KBM-7 (cell line): ENCODE measurements around the gene TRAPPC5.
A peak's percentile ranks its signal among the peaks of the same experiment; 100 is the strongest.

Experiments
- DNase-seq: peaks from one replicate; pipeline ENCODE4 v3.0.0-alpha.2; 2015
- in situ Hi-C: fragments of 300-500 bp; cut with MboI; formaldehyde crosslinking; loops from 2 replicates; pipeline ENCODE4 v1.14.3; 2020; ENCODE audit warnings: low sequenced_read_pairs, low pct_unique_long_range_greater_than_20kb, mixed read lengths

Gene TRAPPC5

GRCh38 chr19:7694499-7694898 lies 13.9 kb downstream of the TRAPPC5 start:
- in situ Hi-C loops = no loop called here
- DNase-seq = no peak

DNA sequence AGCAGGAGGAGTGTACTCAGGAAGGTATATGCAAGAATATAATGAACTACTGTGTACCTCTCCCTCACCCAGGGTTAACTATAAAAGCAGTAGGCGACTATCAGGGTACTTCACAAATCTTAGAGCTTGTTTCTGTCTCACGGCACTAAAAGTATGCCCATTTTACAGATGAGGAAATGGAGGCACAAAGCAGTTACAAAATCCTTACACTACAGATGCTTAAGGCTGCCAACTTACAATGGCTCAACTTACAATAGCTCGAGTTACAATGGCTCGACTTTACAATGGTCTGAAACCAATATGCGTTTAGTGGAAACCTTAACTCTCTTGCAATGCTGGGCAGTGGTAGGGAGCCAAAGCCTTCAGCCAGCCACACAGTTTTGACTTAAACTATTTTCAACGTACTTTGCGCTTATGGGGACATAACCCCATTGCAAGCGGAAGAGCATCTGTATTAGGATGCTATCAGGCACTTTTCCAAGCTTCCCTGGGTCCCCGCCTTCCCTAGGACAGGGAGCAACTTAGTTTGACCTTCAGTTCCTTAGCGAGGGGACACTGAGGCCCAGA lies 17.2 kb downstream of the TRAPPC5 start:
- in situ Hi-C loops = no loop called here
- DNase-seq = no peak

DNA sequence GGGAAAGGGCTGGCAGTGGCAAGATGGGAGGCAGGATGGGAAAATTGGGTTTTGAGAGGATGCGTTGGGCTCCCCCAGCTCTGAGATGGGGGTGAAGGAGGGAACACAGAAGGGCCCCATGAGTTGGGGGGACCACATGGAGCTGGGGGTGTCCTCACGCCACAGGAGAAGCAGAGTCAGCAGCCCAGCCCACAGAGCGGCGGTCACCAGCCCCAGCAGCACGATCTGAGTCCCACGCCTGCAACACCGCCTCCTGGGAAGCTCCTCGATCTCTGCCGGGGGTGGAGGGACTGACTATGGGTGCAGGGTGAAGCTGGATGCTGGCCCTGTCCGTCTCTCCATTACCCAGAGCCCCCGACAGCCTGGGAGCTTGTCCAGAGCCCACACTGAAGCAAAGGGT lies 17.9 kb downstream of the TRAPPC5 start:
- DNase-seq = no peak
- in situ Hi-C loops = no loop called here

DNA sequence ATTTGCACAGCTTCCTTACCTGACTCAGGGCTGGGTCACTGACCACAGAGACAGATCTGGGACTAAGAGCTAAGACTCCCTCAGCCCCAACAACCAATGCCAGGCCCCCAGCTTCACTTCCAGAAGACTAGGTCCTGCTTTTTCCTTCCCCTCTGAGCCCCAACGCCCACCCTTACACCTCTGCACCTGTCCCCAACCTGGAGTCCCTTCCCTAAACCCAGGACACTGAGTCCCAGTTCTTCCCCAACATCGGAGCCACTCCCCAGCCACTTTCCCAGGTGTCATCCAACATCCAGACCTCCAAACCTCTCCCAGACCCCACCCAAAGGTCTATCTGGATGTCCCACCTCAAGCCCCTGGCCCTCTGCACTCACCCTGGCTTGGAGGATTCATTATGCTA lies 18.4 kb downstream of the TRAPPC5 start:
- in situ Hi-C loops = no loop called here
- no peak for DNase-seq

- in situ Hi-C loops = no loop called here
- peak; percentile 24 for DNase-seq
These were observed 19.1 kb downstream of the TRAPPC5 start for GRCh38 chr19:7699417-7700401.

DNA sequence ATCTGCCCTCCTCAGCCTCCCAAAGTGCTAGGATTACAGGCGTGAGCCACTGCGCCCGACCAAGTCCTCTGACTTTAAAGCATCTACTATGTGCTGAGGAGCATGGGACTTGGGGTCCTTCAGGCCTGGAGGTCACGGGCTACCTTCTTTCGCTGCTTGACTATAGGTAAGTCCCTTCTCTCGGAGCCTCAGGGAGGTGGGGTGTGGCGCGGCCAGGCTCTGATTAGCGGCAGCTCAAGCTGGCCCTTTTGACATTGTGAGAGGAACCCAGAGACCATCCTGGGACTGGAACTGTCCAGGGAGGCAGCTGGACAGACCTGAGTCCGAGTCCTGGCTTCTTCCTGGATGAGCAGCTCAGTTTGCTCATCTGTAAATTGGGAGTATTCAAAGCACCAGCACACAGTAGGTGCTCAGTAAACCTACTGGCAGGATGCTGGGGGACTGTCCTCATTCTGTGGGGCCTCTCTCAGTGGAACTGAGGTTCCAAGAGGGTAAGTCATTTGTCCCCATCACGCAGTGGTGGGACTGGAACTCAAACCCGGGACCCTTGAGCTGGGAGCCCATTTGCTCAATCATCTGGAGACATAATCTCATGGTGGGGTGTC lies 20.5 kb downstream of the TRAPPC5 start:
- DNase-seq = no peak
- in situ Hi-C loops = no loop called here

GRCh38 chr19:7701654-7702457 lies 21.2 kb downstream of the TRAPPC5 start, which contains the start of gene FCER2:
Gene FCER2 (minus strand): TSS chr19:7702131. CDS start chr19:7699760, 2,371 bp downstream.
- DNase-seq = no peak
- in situ Hi-C loops = no loop called here

GRCh38 chr19:7703332-7703731 lies 22.7 kb downstream of the TRAPPC5 start:
- in situ Hi-C loops = no loop called here
- no peak for DNase-seq

GRCh38 chr19:7704280-7705060 lies 23.8 kb downstream of the TRAPPC5 start:
- in situ Hi-C loops = no loop called here
- no peak for DNase-seq

- in situ Hi-C loops = no loop called here
- peak; percentile 25 for DNase-seq
These were observed 25.0 kb downstream of the TRAPPC5 start for GRCh38 chr19:7705387-7706187.

- DNase-seq = no peak
- in situ Hi-C loops = no loop called here
These were observed 25.7 kb downstream of the TRAPPC5 start for GRCh38 chr19:7706188-7706954.

DNA sequence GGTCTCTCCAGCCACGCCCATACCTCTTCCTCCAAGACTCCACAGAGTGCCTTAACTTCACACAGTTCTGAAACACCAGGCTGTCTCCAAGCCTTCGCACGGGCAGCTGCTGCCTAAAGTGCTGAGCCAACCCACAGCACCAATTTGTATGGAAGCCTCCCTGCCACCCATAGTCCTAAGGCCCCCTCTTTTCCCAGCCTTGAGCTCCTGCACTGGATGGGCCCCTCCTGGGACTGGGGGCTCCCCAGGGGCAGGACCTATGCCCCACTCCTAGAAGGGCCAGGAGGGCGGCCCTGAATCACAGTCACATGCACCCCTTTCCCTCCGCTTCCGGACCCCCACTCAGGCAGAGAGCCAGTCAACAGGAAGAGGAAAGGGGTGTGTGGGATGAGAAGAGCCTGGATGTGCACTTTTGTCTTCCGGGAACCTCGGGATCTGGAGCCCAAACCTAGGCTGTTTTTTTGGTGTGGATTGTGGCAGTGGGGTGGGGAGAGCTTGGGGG lies 26.4 kb downstream of the TRAPPC5 start:
- in situ Hi-C loops = no loop called here
- DNase-seq = no peak

- DNase-seq = no peak
- in situ Hi-C loops = no loop called here
These were observed 29.4 kb downstream of the TRAPPC5 start for GRCh38 chr19:7709932-7710460.

DNA sequence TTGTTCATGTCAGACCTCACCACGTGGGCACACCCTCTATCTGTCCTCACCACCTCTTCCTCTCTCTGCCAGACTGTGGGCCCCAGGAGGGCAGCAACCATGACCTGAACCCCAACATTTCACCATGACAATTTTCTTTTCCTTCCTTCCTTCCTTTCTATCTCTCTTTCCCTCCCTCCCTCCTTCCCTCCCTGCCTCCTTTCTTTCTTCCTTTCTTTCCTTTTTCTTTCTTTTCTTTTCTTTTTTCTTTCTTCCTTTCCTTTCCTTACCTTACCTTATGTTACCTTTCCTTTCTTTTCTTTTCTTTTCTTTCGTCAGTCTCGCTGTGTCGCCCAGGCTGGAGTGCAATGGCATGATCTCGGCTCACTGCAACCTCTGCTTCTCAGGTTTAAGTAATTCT lies 30.0 kb downstream of the TRAPPC5 start:
- DNase-seq = no peak
- in situ Hi-C loops = no loop called here

- in situ Hi-C loops = no loop called here
- DNase-seq = no peak
These were observed 35.0 kb downstream of the TRAPPC5 start for GRCh38 chr19:7715671-7716070.

DNA sequence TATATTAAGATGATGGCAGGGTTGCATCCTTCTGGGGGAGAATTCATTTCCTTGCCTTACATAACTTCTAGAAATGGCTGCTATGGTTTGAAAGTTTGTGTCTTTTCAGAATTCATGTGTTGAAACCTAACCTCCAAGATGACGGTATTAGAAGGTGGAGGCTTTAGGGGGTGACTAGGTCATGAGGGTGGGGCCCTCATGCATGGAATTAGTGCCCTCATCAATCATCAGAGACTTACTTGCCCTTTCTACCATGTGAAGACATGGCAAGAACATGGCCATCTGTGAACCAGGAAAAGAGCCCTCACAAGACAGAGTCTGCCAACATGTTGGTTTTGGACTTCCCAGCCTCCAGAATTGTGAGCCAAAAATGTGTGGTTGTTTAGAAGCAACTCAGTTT lies 36.1 kb downstream of the TRAPPC5 start:
- DNase-seq = no peak
- in situ Hi-C loops = no loop called here

DNA sequence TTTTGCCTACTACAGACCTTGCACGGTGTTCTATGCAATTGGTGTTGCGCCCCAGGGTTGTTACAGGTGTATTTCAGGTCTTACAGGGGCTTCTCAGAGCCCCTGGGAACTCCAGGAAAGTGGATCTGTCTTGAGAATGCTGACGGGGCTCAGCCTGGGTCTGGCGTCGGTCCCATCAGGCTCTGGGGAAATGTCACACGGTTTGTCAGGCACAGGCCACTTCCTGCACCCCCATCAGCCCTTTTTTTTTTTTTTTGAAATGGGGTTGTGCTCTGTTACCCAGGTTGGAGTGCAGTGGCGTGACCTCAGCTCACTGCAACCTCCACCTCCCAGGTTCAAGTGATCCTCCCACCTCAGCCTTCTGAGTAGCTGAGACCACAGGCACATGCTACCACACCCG lies 38.0 kb downstream of the TRAPPC5 start:
- DNase-seq = no peak
- in situ Hi-C loops = no loop called here
